ENCODE results near the gene GPN3.
"Not testable (repeated sequence)": the region's sequence is repeated elsewhere in the genome, so short reads cannot be mapped to it uniquely, and the experiment has no call there.

Gene GPN3

DNA sequence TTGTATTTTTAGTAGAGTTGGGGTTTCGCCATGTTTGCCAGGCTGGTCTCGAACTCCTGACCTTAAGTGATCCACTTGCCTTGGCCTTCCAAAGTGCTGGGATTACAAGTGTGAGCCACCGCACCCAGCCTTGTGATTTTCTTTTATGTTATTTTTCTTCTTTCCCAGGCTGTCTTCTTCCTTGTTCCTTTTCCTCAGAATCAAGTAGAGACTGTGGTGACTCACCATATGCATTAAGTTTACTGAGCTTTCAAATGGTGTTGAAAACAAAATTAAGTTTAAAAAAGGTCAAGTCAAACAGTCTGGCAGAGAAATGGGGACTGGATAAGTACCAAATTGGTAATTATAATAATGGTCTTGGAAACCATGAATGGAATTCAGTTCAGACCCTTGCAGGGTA, 23.6 kb downstream of the GPN3 start:
- no peaks in the 10 kb centered on the region for H3K27me3 ChIP-seq (ENCODE audit: control insufficient read depth in 3 of 3, insufficient read depth in 3 of 3, low read depth in 1 of 3, low read length in 3 of 3)
- no peak overlapping the region for H3K4me2 ChIP-seq (ENCODE audit: insufficient read depth, low read length, poor library complexity, severe bottlenecking)
- peaks cover 0 to 1% of the 10 kb centered on the region in 2 donors for H3K4me1 ChIP-seq (ENCODE audit: control insufficient read depth in 2 of 2, insufficient read depth in 1 of 2, low read depth in 1 of 2, low read length in 2 of 2)
- H2AK5ac ChIP-seq (ENCODE audit: low read depth, low read length) = no peak overlapping the region
- H3K4ac ChIP-seq (ENCODE audit: low read length) = no peak overlapping the region
- no peaks in the 10 kb centered on the region for H3K9me3 ChIP-seq (replicated peaks in 1 of 2; ENCODE audit: control insufficient read depth in 2 of 2, insufficient read depth in 1 of 2, low read depth in 1 of 2, low read length in 2 of 2)
- no peak overlapping the region for H4K91ac ChIP-seq (ENCODE audit: low read depth, low read length, poor library complexity)
- H2AFZ ChIP-seq (ENCODE audit: low read length) = no peak overlapping the region
- no peak overlapping the region for H2BK5ac ChIP-seq (ENCODE audit: low read length)
- no peak overlapping the region for H3K27ac ChIP-seq (replicated peaks; ENCODE audit: low read length)
- H3K14ac ChIP-seq (ENCODE audit: low read length) = no peak overlapping the region
- no peak overlapping the region for H2BK120ac ChIP-seq (ENCODE audit: low read depth, low read length)
- H2BK12ac ChIP-seq (ENCODE audit: low read length) = no peak overlapping the region
- no CpG with 5 or more reads among the region's 3 CpGs for WGBS, 2 donors (ENCODE audit: extremely low coverage in 2 of 2, insufficient read length in 2 of 2, insufficient replicate concordance in 1 of 2)
- H3K23ac ChIP-seq (ENCODE audit: low read depth, low read length, poor library complexity) = no peak overlapping the region
- H2BK15ac ChIP-seq (ENCODE audit: low read length) = no peak overlapping the region
- no peak overlapping the region for H4K8ac ChIP-seq (ENCODE audit: low read depth, low read length)
- peaks cover 3% of the 10 kb centered on the region for H3K79me1 ChIP-seq (ENCODE audit: low read depth, low read length)
- H3K9ac ChIP-seq (ENCODE audit: low read depth, low read length, poor library complexity) = no peak overlapping the region
- peaks cover 8 to 76% of the 10 kb centered on the region in 2 donors for H3K36me3 ChIP-seq (replicated peaks in 1 of 2; ENCODE audit: control insufficient read depth in 2 of 2, insufficient read depth in 2 of 2, low read length in 2 of 2)
- H3K4me3 ChIP-seq (ENCODE audit: low read length in 2 of 2) = no peak overlapping the region
- no peak overlapping the region for H3K18ac ChIP-seq (ENCODE audit: low read length)
- DNase-seq (ENCODE audit: low spot score) = no peak

DNA sequence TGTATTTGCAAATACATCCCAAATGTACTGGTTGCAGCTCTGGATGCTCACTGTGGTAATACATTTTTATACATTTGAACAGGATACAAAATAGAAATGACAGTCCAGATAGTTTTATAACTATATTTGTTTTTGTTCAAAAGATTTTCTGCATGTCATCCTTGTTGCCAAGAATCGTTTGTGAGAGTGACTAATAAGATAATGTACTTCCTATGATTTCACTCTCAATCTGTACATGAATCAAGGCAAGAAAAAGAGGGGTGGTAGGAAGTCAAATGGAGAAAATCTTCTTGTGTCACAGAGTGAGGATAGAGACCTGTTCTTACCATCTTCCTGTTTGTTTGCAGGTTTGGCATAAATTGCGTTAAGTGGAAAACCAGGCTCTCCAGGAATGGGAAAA, 31.8 kb downstream of the GPN3 start:
- Histone ChIP-seq H3K9me3 (replicated peaks in 1 of 2; ENCODE audit: control insufficient read depth in 2 of 2, insufficient read depth in 1 of 2, low read depth in 1 of 2, low read length in 2 of 2) (no peaks in the 10 kb centered on the region), H3K27ac (replicated peaks; ENCODE audit: low read length) (no peak overlapping the region), H2AFZ (ENCODE audit: low read length) (no peak overlapping the region), H3K4me2 (ENCODE audit: insufficient read depth, low read length, poor library complexity, severe bottlenecking) (no peak overlapping the region), H3K18ac (ENCODE audit: low read length) (no peak overlapping the region), H3K4me1 (ENCODE audit: control insufficient read depth in 2 of 2, insufficient read depth in 1 of 2, low read depth in 1 of 2, low read length in 2 of 2) (no peaks in the 10 kb centered on the region), H2BK15ac (ENCODE audit: low read length) (no peak overlapping the region), H3K9ac (ENCODE audit: low read depth, low read length, poor library complexity) (no peak overlapping the region), H3K23ac (ENCODE audit: low read depth, low read length, poor library complexity) (no peak overlapping the region), H3K14ac (ENCODE audit: low read length) (no peak overlapping the region), H3K79me1 (ENCODE audit: low read depth, low read length) (no peaks in the 10 kb centered on the region), H2BK5ac (ENCODE audit: low read length) (no peak overlapping the region), H4K8ac (ENCODE audit: low read depth, low read length) (no peak overlapping the region), H3K4ac (ENCODE audit: low read length) (no peak overlapping the region), H3K4me3 (ENCODE audit: low read length in 2 of 2) (no peak overlapping the region), H2BK120ac (ENCODE audit: low read depth, low read length) (no peak overlapping the region), H4K91ac (ENCODE audit: low read depth, low read length, poor library complexity) (no peak overlapping the region), H3K36me3 (replicated peaks in 1 of 2; ENCODE audit: control insufficient read depth in 2 of 2, insufficient read depth in 2 of 2, low read length in 2 of 2) (peaks cover 15 to 66% of the 10 kb centered on the region in 2 donors), H3K27me3 (ENCODE audit: control insufficient read depth in 3 of 3, insufficient read depth in 3 of 3, low read depth in 1 of 3, low read length in 3 of 3) (no peaks in the 10 kb centered on the region), H2AK5ac (ENCODE audit: low read depth, low read length) (no peak overlapping the region), H2BK12ac (ENCODE audit: low read length) (no peak overlapping the region)
- no CpG with 5 or more reads among the region's 2 CpGs for WGBS, 2 donors (ENCODE audit: extremely low coverage in 2 of 2, insufficient read length in 2 of 2, insufficient replicate concordance in 1 of 2)
- DNase-seq (ENCODE audit: low spot score) = no peak

DNA sequence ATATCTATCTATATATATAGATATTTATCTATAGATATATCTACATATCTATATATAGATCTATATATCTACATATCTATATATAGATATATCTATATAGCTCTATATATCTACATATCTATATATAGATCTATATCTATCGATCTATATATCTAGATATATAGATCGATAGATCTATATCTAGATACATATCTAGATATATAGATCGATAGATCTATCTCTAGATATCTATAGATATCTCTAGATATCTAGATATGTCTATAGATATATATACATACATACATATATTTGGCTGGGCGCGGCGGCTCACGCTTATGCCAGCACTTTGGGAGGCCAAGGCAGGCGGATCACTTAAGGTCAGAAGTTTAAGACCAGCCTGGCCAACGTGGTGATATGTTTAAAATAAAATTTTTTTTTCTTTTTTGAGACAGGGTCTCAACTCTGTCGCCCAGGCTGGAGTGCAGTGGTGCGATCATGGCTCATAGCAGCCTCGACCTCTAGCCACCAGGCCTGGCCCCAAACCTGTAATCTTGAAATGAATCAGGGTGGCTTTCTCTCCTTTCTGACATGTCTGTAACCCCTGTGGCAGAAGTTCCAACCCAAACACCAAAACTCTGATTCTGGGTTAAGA, 36.0 kb downstream of the GPN3 start:
- Histone ChIP-seq H3K4me3 (ENCODE audit: low read length in 2 of 2) (no peak overlapping the region), H3K27ac (replicated peaks; ENCODE audit: low read length) (no peak overlapping the region), H3K27me3 (ENCODE audit: control insufficient read depth in 3 of 3, insufficient read depth in 3 of 3, low read depth in 1 of 3, low read length in 3 of 3) (no peaks in the 10 kb centered on the region), H2BK120ac (ENCODE audit: low read depth, low read length) (no peak overlapping the region), H3K18ac (ENCODE audit: low read length) (no peak overlapping the region), H3K9me3 (replicated peaks in 1 of 2; ENCODE audit: control insufficient read depth in 2 of 2, insufficient read depth in 1 of 2, low read depth in 1 of 2, low read length in 2 of 2) (no peaks in the 10 kb centered on the region), H4K8ac (ENCODE audit: low read depth, low read length) (no peak overlapping the region), H2BK12ac (ENCODE audit: low read length) (no peak overlapping the region), H3K23ac (ENCODE audit: low read depth, low read length, poor library complexity) (no peak overlapping the region), H3K14ac (ENCODE audit: low read length) (no peak overlapping the region), H3K9ac (ENCODE audit: low read depth, low read length, poor library complexity) (no peak overlapping the region), H2AK5ac (ENCODE audit: low read depth, low read length) (no peak overlapping the region), H3K79me1 (ENCODE audit: low read depth, low read length) (no peaks in the 10 kb centered on the region), H2BK5ac (ENCODE audit: low read length) (no peak overlapping the region), H2AFZ (ENCODE audit: low read length) (no peak overlapping the region), H3K4me1 (ENCODE audit: control insufficient read depth in 2 of 2, insufficient read depth in 1 of 2, low read depth in 1 of 2, low read length in 2 of 2) (no peaks in the 10 kb centered on the region), H3K36me3 (replicated peaks in 1 of 2; ENCODE audit: control insufficient read depth in 2 of 2, insufficient read depth in 2 of 2, low read length in 2 of 2) (peaks cover 7 to 31% of the 10 kb centered on the region in 2 donors), H4K91ac (ENCODE audit: low read depth, low read length, poor library complexity) (no peak overlapping the region), H3K4me2 (ENCODE audit: insufficient read depth, low read length, poor library complexity, severe bottlenecking) (no peak overlapping the region), H2BK15ac (ENCODE audit: low read length) (no peak overlapping the region), H3K4ac (ENCODE audit: low read length) (no peak overlapping the region)
- no CpG with 5 or more reads among the region's 12 CpGs for WGBS, 2 donors (ENCODE audit: extremely low coverage in 2 of 2, insufficient read length in 2 of 2, insufficient replicate concordance in 1 of 2)
- DNase-seq (ENCODE audit: low spot score) = no peak

DNA sequence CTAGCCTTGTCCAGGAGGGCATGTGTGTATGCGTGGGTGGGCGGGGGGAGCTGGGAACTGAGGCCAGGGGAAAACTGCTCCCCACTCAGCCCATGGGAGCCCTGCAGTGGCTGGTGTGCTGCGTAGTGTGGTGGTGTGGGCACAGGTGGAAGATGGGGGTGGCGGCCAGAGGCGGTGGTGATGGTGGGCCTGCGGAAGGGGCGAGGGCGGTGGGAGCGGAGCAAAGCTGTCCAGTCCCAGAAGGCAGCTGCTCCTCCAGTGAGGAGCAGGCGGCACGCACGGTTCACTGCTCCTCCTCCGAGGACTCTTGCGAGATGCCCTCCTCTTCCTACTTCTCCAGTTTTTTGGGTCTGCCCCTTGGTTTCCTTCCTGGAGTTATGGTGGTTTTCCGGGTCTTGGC, 38.4 kb downstream of the GPN3 start:
- H2AFZ ChIP-seq (ENCODE audit: low read length); H3K4me3 ChIP-seq (ENCODE audit: low read length in 2 of 2); H3K79me1 ChIP-seq (ENCODE audit: low read depth, low read length); DNase-seq (ENCODE audit: low spot score); H4K8ac ChIP-seq (ENCODE audit: low read depth, low read length); H4K91ac ChIP-seq (ENCODE audit: low read depth, low read length, poor library complexity); H3K9me3 ChIP-seq (replicated peaks in 1 of 2; ENCODE audit: control insufficient read depth in 2 of 2, insufficient read depth in 1 of 2, low read depth in 1 of 2, low read length in 2 of 2); H3K9ac ChIP-seq (ENCODE audit: low read depth, low read length, poor library complexity); H3K4ac ChIP-seq (ENCODE audit: low read length); H3K18ac ChIP-seq (ENCODE audit: low read length); H3K27ac ChIP-seq (replicated peaks; ENCODE audit: low read length); H2BK120ac ChIP-seq (ENCODE audit: low read depth, low read length); H3K14ac ChIP-seq (ENCODE audit: low read length); H2BK12ac ChIP-seq (ENCODE audit: low read length); H3K4me1 ChIP-seq (ENCODE audit: control insufficient read depth in 2 of 2, insufficient read depth in 1 of 2, low read depth in 1 of 2, low read length in 2 of 2); H3K36me3 ChIP-seq (replicated peaks in 1 of 2; ENCODE audit: control insufficient read depth in 2 of 2, insufficient read depth in 2 of 2, low read length in 2 of 2); H2AK5ac ChIP-seq (ENCODE audit: low read depth, low read length); H3K23ac ChIP-seq (ENCODE audit: low read depth, low read length, poor library complexity); H3K27me3 ChIP-seq (ENCODE audit: control insufficient read depth in 3 of 3, insufficient read depth in 3 of 3, low read depth in 1 of 3, low read length in 3 of 3); H2BK15ac ChIP-seq (ENCODE audit: low read length); H3K4me2 ChIP-seq (ENCODE audit: insufficient read depth, low read length, poor library complexity, severe bottlenecking): not testable (repeated sequence)
- H2BK5ac ChIP-seq (ENCODE audit: low read length) = peak overlapping the region; percentile 66
- WGBS, 2 donors (ENCODE audit: extremely low coverage in 2 of 2, insufficient read length in 2 of 2, insufficient replicate concordance in 1 of 2) = no CpG with 5 or more reads among the region's 15 CpGs
